ENCODE measurements around the gene EFNB1. TPM values are rescaled to one million over a fixed set of nuclear protein-coding genes. Genes with fewer than 3 reads are reported as not detected.
"Not testable (repeated sequence)": the region's sequence is repeated elsewhere in the genome, so short reads cannot be mapped to it uniquely, and the experiment has no call there.

Gene EFNB1
- 11.5 TPM for polyA plus RNA-seq (2013, experiment 1 of 2; ENCODE audit: insufficient read length)
- 8.6 TPM for polyA plus RNA-seq (2013, experiment 2 of 2; ENCODE audit: insufficient read length)

DNA sequence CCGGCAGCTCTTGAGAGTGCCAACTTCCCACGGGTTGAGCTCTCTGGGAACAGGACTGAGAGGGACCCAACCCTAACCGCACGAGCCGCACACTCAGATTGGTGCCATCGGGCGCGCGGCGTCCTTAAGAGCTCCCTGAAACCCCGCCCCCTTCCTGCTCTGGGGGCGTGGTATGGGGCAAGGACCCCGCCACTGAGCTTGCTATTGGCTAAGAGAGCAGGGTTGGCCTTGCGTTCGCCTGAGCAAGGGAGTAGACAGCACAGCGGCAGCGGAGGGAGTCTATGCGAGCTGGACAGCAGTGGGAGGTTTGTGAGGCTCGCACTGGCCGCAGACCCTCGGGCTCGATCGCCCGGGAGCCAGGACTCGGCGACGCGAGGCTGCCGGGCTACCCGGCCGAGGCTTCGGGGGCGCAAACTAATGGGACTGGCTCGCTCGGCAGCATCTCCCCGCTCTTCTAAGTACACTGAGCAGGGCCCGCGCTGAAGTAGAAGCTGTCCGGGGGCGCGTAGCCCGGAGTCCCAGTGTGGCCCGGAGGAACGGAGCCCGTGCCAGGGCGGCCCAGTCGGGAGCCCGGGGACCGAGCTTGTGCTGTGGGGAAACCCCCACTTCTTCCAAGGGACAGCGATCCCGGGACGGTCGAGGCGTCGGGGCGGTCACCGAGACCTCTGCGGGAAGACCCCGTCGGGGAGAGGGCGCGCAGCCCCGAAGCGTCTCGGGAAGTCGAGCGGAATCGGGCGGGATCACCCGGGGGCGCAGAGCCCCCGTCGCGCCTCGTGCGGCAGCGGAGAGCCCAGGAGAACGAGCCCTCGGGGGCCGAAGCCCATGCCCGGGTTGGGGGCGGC, at the start of gene EFNB1:
TSS of gene EFNB1 (plus strand) at position 282 of the 842 bp plus-strand sequence. CDS start 756 bp downstream, outside the sequence.
- DNase-seq, result peak; percentile 93

DNA sequence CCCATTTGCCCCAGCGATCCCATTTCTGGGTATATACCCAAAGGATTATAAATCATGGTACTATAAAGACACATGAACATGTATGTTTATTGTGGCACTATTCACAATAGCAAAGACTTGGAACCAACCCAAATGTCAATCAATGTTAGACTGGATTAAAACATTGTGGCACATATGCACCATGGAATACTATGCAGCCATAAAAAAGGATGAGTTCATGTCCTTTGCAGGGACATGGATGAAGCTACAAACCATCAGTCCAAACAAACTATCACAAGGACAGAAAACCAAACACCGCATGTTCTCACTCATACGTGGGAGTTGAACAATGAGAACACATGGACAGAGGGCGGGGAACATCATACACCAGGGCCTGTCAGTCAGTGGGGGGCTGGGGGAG, 47.5 kb upstream of the EFNB1 start:
- DNase-seq, result not testable (repeated sequence)

DNA sequence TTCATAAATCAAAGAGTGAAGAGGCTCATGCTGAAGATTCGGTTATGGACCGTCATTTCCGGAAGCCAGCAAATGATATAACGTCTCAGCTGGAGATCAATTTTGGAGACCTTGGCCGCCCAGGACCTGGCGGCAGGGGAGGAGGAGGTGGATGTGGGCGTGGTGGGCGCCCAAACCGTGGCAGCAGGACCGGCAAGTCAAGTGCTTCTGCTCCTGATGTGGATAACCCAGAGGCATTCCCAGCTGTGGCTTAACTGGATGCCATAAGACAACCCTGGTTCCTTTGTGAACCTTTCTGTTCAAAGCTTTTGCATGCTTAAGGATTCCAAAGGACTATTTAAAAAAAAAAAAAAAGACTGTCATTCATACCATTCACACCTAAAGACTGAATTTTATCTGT, 44.0 kb upstream of the EFNB1 start:
- no peak for DNase-seq

DNA sequence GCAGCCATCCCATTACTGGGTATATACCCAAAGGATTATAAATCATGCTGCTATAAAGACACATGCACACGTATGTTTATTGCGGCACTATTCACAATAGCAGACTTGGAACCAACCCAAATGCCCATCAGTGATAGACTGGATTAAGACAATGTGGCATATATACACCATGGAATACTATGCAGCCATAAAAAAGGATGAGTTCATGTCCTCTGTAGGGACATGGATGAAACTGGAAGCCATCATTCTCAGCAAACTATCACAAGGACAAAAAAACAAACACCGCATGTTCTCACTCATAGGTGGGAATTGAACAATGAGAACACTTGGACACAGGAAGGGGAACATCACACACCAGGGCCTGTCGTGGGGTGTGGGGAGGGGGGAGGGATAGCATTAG, 42.2 kb upstream of the EFNB1 start:
- DNase-seq, result not testable (repeated sequence)

DNA sequence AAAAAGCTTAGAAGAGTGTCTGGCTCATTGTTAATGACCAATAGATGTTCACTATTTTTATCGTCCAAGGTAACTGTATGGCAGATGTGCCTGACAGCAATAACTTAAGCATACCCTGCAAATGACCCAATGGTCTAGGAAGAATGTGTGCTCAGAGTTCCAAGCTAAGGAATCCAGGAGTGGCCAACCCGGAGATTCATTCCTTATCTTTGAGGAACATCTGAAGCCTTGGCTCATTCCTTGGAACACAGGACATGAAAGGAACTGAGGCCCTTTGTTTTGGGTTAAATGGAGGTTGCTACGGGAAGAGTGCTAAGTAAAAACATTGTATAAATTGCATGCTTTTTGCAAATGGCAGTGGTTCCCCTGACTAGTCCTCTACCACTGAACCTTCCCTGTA, 38.9 kb upstream of the EFNB1 start:
- DNase-seq, result no peak

DNA sequence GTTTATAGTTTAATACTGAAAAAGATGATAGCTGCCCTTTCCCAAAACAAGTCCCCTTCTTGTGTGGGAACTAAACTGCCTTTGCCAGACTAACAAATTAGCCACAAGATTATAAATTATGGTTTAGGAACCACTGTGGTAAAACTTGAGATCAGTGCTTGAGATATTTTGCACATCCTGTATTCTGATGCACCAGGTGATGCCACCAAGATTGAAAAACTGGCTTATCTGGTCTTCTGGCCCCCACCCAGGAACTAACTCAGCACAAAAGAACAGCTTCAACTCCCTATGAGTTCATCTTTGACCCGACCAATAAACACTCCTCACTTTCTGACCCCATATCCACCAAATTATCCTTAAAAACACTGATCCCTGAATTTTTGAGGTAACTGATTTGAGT, 36.7 kb upstream of the EFNB1 start:
- no peak for DNase-seq

DNA sequence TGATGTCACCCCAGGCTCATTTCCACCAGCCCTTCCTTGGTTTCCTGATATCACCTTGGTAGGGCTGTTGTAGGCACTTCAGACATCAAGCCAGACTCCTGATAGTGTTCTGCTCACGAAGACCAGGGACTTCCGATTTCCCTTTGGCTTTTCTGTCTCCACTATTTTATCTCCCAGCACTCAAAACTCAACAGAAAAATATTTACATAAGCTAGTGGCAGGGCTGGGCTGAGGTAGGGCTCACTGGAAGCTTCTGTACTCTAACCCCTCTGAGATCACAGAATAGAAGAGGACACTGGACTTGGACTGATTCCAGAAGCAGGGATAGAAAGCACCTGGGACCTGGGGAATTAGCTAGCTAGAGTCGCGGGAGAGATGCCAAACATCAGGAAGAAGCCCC, 34.4 kb upstream of the EFNB1 start:
- DNase-seq, result no peak

DNA sequence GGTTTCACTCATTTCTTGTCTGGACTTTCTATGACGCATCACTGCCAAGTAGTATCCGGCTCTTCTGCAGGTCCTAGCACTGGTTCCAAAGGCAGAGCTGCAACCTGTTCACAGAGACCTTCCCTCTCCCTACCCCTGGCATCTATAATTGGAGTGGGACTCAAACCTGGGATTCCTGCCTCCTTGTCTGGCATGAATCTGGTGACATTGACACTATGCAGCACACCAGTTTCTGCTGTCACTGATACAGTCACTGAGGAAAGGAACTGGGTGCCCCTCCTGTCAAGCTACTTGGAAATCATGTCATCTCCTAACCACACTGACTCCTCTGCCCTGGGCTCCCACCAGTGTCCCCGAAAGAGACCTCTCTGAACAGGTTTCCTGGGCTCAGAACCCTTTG, 33.1 kb upstream of the EFNB1 start:
- DNase-seq, result no peak

DNA sequence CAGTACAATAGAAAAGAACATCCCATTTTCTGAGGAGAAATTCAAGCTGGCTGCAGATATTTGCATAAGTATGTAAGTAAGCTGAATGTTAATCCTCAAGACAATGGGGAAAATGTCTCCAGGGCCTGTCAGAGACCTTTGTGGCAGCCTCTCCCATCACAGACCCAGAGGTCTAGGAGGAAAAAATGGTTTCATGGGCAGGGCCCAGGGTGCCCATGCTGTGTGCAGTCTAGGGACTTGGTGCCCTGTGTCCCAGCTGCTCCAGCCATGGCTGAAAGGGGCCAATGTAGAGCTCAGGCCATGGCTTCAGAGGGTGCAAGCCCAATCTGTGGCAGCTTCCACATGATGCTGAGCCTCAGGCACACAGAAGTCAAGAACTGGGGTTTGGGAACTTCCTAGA, 30.4 kb upstream of the EFNB1 start:
- DNase-seq, result not testable (repeated sequence)

DNA sequence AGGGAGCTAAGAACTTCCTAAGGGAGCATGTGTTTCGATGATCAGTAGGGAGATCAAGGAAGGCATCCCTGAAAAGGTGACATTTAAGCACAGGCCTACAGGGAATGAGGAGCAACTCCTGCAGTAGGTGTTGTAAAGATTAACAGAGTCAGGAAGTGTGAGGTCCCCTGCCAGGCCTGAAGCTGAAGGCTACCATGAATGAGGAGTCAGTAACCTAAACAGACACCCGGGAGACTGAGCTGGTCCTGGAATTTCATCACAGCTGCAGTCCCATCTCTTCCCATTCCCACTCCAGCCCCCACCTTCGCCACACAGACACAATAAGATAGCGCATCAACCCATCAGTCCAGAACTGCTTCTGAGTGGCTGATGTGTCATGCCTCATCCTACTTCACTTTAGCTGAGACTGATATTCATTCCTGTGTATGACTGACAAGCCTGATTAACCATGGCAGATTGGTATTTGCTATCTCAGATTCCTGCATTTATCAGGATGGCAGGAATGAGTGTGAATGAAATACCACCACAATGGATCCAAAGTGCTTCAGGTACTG, 27.0 kb upstream of the EFNB1 start:
- DNase-seq, result no peak

DNA sequence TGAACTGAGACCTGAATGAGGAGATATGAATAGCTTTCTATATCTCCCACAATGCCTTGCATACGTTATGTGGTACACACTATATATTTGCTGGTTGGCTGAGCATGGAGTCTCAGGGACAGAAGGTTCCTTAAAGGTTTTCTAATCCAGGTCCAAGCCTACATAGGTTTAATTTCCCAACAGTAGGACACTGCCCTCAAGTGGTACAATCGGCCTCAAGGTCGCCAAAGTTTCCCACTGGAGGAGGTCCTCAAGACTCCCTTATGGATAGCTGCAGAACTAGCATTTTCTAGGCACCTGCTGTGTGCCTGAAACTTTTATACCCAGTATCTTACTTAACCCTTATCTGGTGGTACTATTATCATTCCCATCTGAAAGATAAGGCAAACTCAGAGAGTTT, 21.0 kb upstream of the EFNB1 start:
- no peak for DNase-seq

DNA sequence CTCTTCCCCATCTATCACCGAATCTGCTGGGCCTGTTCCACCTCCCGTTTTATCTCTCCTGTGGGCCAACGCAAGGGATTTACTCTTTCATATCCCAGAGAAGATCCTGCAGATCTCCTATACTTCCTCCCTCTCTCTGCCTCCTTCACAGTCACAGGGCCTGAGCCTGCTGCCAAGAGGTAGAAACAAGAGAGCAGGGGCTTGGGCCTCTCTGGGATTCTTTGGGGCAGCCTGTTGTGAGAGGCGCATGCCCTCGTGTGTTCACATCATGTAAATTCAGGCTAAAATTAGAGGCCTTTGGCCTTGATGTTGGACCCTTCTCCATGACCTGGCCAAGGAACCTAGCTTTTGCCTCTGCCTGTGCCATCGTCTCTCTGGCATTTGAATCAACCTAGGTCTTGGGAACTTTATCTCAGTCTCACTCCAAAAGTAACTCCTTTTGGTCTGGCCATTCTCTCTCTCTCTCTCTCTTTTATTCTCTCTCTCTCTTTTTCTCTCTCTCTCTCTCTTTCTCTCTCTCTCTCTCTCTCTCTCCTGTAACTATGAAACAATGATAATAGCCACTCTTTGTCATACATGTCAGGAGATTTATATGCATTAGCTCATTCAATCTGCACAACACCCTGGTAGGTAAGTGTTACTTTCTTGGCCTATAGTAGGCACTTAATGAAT, 20.0 kb upstream of the EFNB1 start:
- no peak for DNase-seq

DNA sequence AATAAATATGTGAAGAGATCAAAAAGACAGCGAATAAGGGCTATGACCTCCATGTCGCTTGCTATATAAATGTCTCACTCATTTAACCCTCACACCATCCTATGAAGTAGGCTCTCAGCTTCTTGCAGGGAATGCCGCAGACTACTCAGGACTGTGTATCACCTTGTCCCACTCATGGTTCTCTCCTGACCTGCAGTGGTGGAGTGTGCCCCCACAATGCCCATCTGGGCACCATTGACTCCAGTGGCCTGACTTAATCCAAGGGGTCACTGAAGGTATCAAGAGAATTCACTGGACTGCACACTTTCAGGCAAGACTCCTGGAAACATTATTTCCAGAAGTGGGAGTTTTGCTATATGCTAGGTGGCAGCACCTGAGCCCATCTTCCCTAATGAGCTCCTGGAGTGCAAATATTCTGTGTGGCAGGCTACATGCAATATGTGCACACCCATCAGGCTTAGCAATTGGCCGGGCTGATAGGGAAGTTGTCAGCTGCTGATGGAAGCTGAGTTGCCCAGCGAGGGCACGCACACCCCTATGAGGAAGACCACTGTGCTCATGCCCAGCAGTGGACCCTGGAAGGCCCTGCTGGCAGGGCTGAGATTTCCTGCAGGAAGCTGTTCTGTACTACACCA, 8.2 kb upstream of the EFNB1 start:
- DNase-seq, result no peak

DNA sequence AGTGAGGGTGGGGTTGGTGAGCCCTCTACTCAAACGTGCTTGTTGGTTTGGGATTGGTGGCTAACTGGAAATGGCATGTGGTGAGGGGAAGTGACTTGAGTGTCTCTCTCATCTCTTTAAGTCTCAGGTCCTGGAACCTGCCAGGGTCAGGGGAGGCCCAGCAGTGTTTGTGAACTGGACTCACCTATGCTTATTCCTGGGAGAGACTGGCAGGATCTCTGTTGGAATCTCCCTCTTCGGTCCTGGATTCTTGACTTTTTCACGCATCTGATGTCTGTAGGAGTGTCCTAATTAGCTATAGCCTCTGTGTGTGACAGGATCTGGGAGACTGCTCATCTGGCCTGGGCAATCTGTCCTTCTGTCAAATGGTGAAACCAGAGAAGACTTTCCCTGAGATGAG, 7.2 kb upstream of the EFNB1 start:
- no peak for DNase-seq

DNA sequence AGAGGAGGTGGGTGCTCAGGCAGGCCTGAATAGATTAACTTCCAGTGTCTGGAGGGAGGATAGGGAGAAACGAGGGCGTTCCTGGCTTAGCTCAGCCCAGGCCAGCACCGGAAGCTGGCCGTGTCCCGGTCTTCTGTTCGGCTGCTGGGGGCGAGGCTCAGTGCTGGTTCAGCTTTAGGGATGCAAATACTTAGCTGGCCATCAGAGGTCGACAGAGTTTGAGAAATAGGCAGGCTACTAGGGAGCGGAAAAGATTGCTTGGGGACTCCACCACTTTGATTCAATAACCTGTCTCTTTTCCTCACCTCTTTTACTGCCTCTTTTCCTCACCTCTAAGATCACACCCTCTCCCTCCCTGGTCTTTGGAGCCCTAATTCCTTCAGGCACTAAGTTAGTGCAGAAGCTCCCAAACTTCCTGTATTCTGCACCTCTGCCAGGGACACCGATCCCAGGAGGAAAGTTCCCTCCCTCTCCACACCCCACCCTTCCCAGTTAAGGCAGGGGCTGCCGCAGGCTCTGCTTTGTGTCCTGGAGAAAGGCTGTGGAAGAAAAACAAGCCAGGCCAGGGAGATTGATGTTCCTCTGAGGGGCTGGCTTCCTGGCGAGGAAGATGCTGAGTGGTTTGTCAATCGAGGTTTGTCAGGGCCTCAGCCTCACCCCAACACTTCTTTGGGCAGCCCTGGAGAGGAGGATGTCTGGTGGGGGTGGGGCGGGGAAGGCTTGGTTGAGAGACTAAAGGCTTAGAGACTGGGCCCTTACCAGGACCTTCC, 6.0 kb upstream of the EFNB1 start:
- DNase-seq, result peak; percentile 54

DNA sequence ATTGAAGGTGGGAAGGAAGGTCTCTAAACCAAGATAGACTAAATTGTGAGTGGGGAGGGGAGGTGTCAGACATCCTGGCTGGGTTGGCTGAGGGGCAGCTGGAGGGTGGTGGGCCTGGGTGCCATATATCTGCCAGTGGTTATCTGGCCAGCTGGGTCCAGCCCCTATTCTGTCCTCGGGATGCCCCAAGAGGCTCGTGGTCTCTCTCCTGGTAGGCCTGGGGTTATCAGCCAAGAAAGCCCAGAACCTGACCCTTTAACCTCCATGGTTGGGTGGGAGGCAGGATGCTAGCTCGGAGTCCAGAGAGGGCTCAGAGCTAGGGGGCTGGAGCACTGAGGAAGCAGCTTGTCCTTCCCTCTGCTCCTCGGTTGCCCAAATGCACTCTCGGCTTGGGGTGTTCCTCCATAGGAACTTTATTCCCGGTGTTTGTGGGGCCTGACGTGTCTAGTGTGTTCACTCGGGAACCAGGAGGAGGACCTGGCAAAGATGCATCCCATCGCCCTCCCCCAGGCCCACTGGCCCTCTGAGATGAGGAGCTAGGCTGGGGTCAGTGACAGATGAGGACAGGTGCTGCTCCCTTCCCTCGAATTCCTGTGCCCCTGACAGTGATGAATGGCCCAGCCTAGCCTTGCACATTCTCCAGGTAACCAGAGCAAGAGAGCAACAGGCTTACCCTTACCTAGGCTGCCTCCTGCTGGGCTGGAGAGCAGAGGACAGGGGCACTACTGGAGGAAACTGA, 5.2 kb upstream of the EFNB1 start:
- no peak for DNase-seq

DNA sequence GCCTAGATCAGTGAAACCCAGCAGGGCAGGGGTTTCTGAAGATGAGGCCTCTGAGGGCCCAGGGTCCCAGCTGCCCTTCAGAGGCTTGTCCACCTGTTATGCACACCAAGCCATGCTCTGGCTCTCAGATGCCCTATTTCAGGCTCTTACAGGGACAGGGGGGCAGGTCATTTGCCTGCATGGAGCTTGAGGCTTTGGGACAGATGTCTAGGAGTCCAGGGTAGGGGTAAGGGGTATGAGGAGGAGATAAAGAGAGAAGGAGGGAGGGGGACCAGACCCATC, 4.7 kb upstream of the EFNB1 start:
- no peak for DNase-seq

DNA sequence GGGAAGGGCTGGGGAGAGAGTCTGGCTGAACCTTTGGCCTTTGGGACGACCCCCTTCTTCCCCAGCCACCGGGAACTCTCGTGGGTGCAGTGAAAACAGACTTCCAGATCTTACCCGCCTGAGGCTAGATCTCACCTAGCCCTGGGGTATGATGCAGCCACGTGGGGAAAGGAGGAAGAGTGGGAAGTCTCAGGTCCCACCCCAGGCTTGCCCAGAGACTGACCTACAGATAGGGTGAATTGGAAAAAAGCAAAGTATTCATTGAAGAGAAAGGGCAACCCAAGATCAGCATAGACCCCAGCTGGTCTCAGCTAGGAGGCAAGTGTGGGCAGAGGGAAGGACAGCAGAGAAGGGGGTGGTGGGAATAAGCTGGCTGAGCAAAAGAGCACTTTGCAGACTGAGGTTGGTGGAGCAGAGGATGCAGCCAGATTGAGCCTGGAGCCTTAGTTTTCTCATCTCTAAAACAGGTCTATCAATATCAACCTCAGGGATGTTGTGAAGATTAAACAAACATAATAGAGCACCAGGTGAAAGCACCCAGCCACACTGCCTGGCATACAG, 4.2 kb upstream of the EFNB1 start:
- DNase-seq, result no peak

DNA sequence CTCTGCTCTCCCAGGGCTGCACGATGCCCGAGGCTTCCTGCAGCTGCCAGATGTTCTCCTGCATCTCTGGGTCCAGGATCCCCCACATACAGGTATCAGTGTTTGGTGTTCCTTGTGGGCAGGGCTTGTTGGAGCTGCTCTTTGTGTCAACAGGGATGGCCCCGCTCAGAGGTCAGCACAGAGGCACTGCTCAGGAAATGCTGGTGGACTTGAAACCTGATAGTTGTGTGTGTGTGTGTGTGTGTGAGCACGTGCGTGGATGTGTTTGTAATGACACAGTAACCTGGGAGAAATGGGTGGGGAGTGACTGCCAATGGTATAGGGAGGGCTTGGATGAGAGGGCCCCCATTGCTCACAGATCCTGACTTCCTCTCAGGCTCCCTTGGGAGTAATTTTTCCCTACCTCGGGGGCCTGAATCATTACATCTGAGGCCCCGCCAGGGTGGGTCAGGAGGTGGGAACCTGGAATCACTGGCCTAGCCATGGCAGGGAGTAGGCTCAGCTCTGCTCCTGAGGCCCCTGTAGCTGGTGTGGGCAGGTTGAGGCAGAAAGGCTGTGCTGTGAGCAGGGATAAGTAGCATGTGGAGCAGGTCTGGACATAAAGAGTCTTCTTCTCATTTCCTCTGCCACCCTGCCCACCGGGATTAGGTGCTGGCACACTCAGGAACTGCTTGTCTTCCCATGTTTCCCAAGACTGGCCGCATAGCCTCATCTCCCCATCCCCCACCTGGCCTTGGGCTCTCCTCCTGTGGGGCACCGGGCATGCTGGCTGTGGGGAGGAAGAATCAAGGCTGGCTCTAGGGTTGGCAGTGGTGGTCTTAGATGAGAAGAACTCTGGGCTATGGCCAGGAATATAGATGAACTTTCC, 2.5 kb upstream of the EFNB1 start:
- no peak for DNase-seq

DNA sequence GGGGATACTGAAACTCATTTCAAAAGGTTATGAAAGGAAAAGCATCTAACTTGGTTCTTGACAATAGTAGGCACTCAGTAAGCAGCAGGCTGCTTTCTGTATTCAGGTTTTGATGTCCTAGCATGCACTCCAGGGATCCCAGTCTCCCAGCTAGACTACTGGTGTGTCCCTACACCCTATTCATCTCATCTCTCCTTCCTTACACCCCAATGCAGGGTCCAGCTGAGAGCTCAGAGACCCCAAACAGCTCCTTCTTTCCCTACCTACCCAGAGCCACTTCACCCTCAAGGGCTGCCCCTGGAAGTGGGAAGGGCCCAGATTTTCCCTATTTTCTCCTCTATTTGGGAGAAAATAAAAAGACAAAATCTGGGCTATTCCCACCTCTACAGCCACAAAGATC, 1.6 kb upstream of the EFNB1 start:
- DNase-seq, result no peak
